GM19467 (cell line): Measurements from ENCODE around the gene MRPL40.
A peak's percentile ranks its signal among the peaks of the same experiment; 100 is the strongest.
"Not testable (repeated sequence)": the region's sequence is repeated elsewhere in the genome, so short reads cannot be mapped to it uniquely, and the experiment has no call there.

Experiments used
- ATAC-seq: cut with Tn5 transposase; IDR thresholded peaks from one replicate; pipeline ENCODE4 v1.9.1; 2021; ENCODE audit warnings: mild to moderate bottlenecking, moderate library complexity; ENCODE audit not compliant: unreplicated experiment

MRPL40 gene

GRCh38 chr22:19438298-19438697 lies 6.0 kb downstream of the MRPL40 start:
- no peak for ATAC-seq

GRCh38 chr22:19440411-19441195 lies 8.3 kb downstream of the MRPL40 start:
- ATAC-seq: no peak

GRCh38 chr22:19442166-19442565 lies 9.8 kb downstream of the MRPL40 start:
- ATAC-seq: no peak

GRCh38 chr22:19443544-19444211 lies 11.3 kb downstream of the MRPL40 start:
- no peak for ATAC-seq

- not testable (repeated sequence) for ATAC-seq
Observed at GRCh38 chr22:19445279-19445982, 13.1 kb downstream of the MRPL40 start.

GRCh38 chr22:19446603-19447329 lies 14.4 kb downstream of the MRPL40 start:
- ATAC-seq: no peak

- ATAC-seq: peak; percentile 73
Observed at GRCh38 chr22:19447330-19448075, 15.2 kb downstream of the MRPL40 start, which contains the start of gene C22orf39. TSS of gene C22orf39 (minus strand) at chr22:19447711. CDS start at chr22:19447688, 23 bp downstream.

GRCh38 chr22:19448076-19448607 lies 15.8 kb downstream of the MRPL40 start:
- ATAC-seq: peak; percentile 16

GRCh38 chr22:19448739-19449421 lies 16.5 kb downstream of the MRPL40 start:
- ATAC-seq: no peak

GRCh38 chr22:19449422-19449767 lies 17.1 kb downstream of the MRPL40 start:
- ATAC-seq: no peak

- no peak for ATAC-seq
Observed at GRCh38 chr22:19450363-19451175, 18.2 kb downstream of the MRPL40 start.

GRCh38 chr22:19451570-19451969 lies 19.2 kb downstream of the MRPL40 start:
- ATAC-seq: no peak

GRCh38 chr22:19453718-19454117 lies 21.4 kb downstream of the MRPL40 start:
- no peak for ATAC-seq

- ATAC-seq: no peak
Observed at GRCh38 chr22:19454156-19454555, 21.8 kb downstream of the MRPL40 start.

- no peak for ATAC-seq
Observed at GRCh38 chr22:19455033-19455432, 22.7 kb downstream of the MRPL40 start.

GRCh38 chr22:19455585-19456370 lies 23.4 kb downstream of the MRPL40 start:
- ATAC-seq: no peak

- no peak for ATAC-seq
Observed at GRCh38 chr22:19456541-19456940, 24.2 kb downstream of the MRPL40 start.
